GM11168 (cell line): ENCODE measurements around the gene TSPO.

Experiments used
- in situ Hi-C: fragments of 300-500 bp; cut with MboI; formaldehyde crosslinking; loops from one replicate; pipeline ENCODE4 v1.12.0; 2022; ENCODE audit warnings: low sequenced_read_pairs; ENCODE audit not compliant: unreplicated experiment

TSPO gene

DNA sequence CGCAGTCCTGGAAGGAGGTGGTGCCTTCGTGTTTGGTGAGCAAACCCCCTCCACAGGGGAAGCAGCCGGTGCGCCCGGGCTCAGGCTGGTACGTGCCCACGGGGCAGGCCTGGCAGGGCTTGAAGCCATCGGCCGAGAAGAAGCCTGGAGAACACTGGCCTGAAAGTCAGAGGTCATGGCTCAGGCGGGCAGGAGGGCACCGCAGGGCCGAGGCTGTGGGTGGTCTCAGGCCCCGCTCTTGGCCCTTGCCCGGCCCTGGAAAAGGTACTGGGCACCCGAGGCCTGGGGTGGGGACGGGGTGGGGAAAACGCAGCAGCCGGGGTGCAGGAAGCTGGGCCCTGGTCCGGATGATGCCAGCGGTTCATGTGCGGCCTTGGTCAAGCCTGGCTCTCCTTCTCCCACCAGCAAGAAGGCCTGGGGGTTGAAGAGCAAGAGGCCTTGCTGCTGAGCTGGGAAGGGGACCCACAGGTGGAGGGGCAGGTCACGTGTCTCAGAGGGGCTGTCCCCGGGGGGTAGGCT lies 61.1 kb downstream of the TSPO start:
- in situ Hi-C loops: no loop called here
